B cell (primary cell): ENCODE measurements around the gene SPATA19. TPM values are rescaled to one million over a fixed set of nuclear protein-coding genes. Genes with fewer than 3 reads are reported as not detected.

Experiments used
- ATAC-seq: fragments of 200-7000 bp; cut with Tn5 transposase; one replicate; pipeline ENCODE4 v1.10.0; 2021; ENCODE audit warnings: low read depth, mild to moderate bottlenecking, moderate number of reproducible peaks, moderate library complexity
- CTCF ChIA-PET: fragments of 350-600 bp; sonication (Branson Sonifier 250); formaldehyde crosslinking; loops from one replicate; lab custom pipeline; 2021; ENCODE audit warnings: antibody characterized with exemption, inconsistent platforms; lab: Charles Lee
- POLR2A ChIA-PET: fragments of 350-600 bp; sonication (Branson Sonifier 250); formaldehyde crosslinking; loops from one replicate; lab custom pipeline; 2021; ENCODE audit warnings: antibody characterized with exemption; lab: Charles Lee
- DNase-seq: peaks from one replicate; pipeline ENCODE4 v3.0.0; 2013
- H2AFZ ChIP-seq: 2 replicates; pipeline ENCODE4 v1.6.1; 2012; ENCODE audit warnings: mild to moderate bottlenecking, low read depth, low read length; ENCODE audit not compliant: insufficient read depth, poor library complexity, severe bottlenecking
- H3K27ac ChIP-seq, 2 donors: 1 replicate in 1 of 2; 2 replicates in 1 of 2; pipeline ENCODE4 v1.5.1; 2012 to 2013; ENCODE audit warnings: low read length in 2 of 2, mild to moderate bottlenecking in 2 of 2, moderate library complexity in 1 of 2
- H3K27me3 ChIP-seq, 4 experiments: fragments of 200-600 bp in 1 of 4; sonication (generic) in 1 of 4; replicated peaks in 1 of 4; 1 replicate in 2 of 4; 2 replicates in 2 of 4; pipeline versions ENCODE4 v1.6.1 to v1.7.0; 2013 to 2016; ENCODE audit warnings: low read length in 3 of 4, mild to moderate bottlenecking in 2 of 4, mixed read lengths in 1 of 4, moderate library complexity in 1 of 4; ENCODE audit not compliant: insufficient read depth in 4 of 4, control insufficient read depth in 3 of 4; ENCODE audit errors: control extremely low read depth in 1 of 4
- H3K36me3 ChIP-seq, 2 experiments: replicated peaks in 1 of 2; 1 replicate in 1 of 2; 2 replicates in 1 of 2; pipeline versions ENCODE4 v1.6.1 to v1.7.1; 2013; ENCODE audit warnings: low read length in 1 of 2; ENCODE audit not compliant: insufficient read depth in 2 of 2, control insufficient read depth in 1 of 2; ENCODE audit errors: control extremely low read depth in 1 of 2, extremely low read depth in 1 of 2
- H3K4me1 ChIP-seq, 2 donors: fragments of 200-600 bp in 1 of 2; sonication (generic) in 1 of 2; 1 replicate in 1 of 2; 2 replicates in 1 of 2; pipeline versions ENCODE4 v1.5.1 to v1.6.1; 2013 to 2017; ENCODE audit warnings: low read length in 2 of 2; ENCODE audit not compliant: control insufficient read depth in 2 of 2, insufficient read depth in 2 of 2
- H3K4me2 ChIP-seq: replicated peaks from 2 replicates; pipeline ENCODE3; 2012; ENCODE audit warnings: mild to moderate bottlenecking, low read depth, low read length; ENCODE audit not compliant: poor library complexity, severe bottlenecking
- H3K4me3 ChIP-seq, 5 experiments: fragments of 200-600 bp in 1 of 5; sonication (generic) in 1 of 5; 1 replicate in 3 of 5; 2 replicates in 2 of 5; pipeline versions ENCODE4 v1.5.1 to v1.7.0; 2011 to 2016; ENCODE audit warnings: low read length in 4 of 5, mild to moderate bottlenecking in 4 of 5, low read depth in 2 of 5, control low read depth in 1 of 5, moderate library complexity in 1 of 5; ENCODE audit not compliant: insufficient read depth in 1 of 5; ENCODE audit errors: control extremely low read depth in 1 of 5, extremely low read depth in 1 of 5
- H3K79me2 ChIP-seq: fragments of 200-600 bp; sonication (generic); one replicate; pipeline ENCODE4 v1.6.0; 2016; ENCODE audit warnings: low read length; ENCODE audit not compliant: control insufficient read depth, insufficient read depth
- H3K9ac ChIP-seq: fragments of 200-600 bp; sonication (generic); 2 replicates; pipeline ENCODE4 v1.6.1; 2017; ENCODE audit warnings: mild to moderate bottlenecking, low read length, moderate library complexity
- H3K9me3 ChIP-seq, 3 donors: one replicate each; pipeline versions ENCODE4 v1.6.1 to v1.7.1; 2013; ENCODE audit warnings: low read length in 2 of 3; ENCODE audit not compliant: control insufficient read depth in 2 of 3, insufficient read depth in 1 of 3; ENCODE audit errors: control extremely low read depth in 1 of 3
- H4K20me1 ChIP-seq: 2 replicates; pipeline ENCODE4 v1.6.0; 2012; ENCODE audit warnings: mild to moderate bottlenecking, low read length; ENCODE audit not compliant: insufficient read depth, control insufficient read depth, poor library complexity, severe bottlenecking
- H3K27ac Mint-ChIP-seq: one replicate; pipeline ENCODE4 v1.8.0; 2021; ENCODE audit warnings: mixed read lengths
- H3K27me3 Mint-ChIP-seq: one replicate; pipeline ENCODE4 v1.8.0; 2021; ENCODE audit warnings: mixed read lengths
- H3K4me1 Mint-ChIP-seq: one replicate; pipeline ENCODE4 v1.8.0; 2021; ENCODE audit warnings: mixed read lengths
- H3K4me3 Mint-ChIP-seq: one replicate; pipeline ENCODE4 v1.8.0; 2021; ENCODE audit warnings: mixed read lengths
- H3K9me3 Mint-ChIP-seq: one replicate; pipeline ENCODE4 v1.8.0; 2022; ENCODE audit warnings: mixed read lengths; ENCODE audit not compliant: insufficient read depth
- EZH2 ChIP-seq: IDR thresholded peaks from 2 replicates; pipeline ENCODE4 v1.6.1; 2012; ENCODE audit warnings: borderline replicate concordance, low read depth, mild to moderate bottlenecking, moderate library complexity, low read length; ENCODE audit not compliant: insufficient read depth, poor library complexity, severe bottlenecking
- WGBS: methylation state at CpG from one replicate; pipeline ENCODE4 v1.1.5; 2013; ENCODE audit warnings: missing lambda C conversion rate; ENCODE audit not compliant: insufficient coverage; 5-methylcytosine and 5-hydroxymethylcytosine counted together
- intact Hi-C: fragments of 100-400 bp; cut with micrococcal nuclease; formaldehyde crosslinking; loops from one replicate; pipeline ENCODE4 v1.10.0; 2022
- polyA plus RNA-seq: library from polyadenylated mRNA; depleted of rRNA; stranded (reverse); fragments of >200 nt; gene quantifications from 2 replicates; pipeline ENCODE4 v1.2.3, GENCODE V29; 2012
- total RNA-seq, 2 donors: library from RNA; stranded (reverse); fragments of 120-200 nt in 1 of 2; gene quantifications; 1 replicate in 1 of 2; 2 replicates in 1 of 2; pipeline versions ENCODE4 v1.2.3 to v1.2.4, GENCODE V29; 2013 to 2022
- TF ChIP-seq, protein P1 (sequence below): fragments of 200-600 bp; IDR thresholded peaks from one replicate; pipeline ENCODE4 v1.8.0; 2022; ENCODE audit warnings: antibody characterized with exemption, mild to moderate bottlenecking

SPATA19 gene
- total and polyA plus RNA-seq, 2 donors (not counting 1 experiment from before 2014, with no cell fraction given): not detected

DNA sequence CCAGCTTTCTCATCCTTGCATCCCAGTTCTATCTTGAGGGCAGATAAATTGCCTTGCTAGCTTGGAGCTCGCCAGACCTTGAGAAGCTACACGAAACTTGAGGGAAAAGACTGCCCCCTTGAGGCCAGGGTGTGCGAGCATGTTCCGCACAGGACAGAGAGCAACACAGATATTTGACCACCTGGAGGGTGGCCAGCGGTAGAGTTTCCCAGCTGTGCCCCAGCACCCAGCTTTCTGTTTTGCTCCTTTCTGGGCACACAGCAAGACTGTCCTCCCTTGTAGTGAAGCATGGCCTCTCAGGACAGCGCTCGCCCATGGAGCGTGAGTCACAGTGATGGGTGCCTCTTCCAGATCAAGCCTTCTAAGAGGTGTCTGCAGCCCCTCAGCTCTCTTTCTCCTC lies 23.5 kb downstream of the SPATA19 start:
- Mint-ChIP-seq H3K27me3 (no peaks in the 10 kb centered on the region), H3K4me1 (no peaks in the 10 kb centered on the region), H3K27ac (no peak overlapping the region), H3K9me3 (no peaks in the 10 kb centered on the region), H3K4me3 (no peak overlapping the region)
- TF ChIP-seq EZH2: no peak
- TF ChIP-seq, protein P1, sequence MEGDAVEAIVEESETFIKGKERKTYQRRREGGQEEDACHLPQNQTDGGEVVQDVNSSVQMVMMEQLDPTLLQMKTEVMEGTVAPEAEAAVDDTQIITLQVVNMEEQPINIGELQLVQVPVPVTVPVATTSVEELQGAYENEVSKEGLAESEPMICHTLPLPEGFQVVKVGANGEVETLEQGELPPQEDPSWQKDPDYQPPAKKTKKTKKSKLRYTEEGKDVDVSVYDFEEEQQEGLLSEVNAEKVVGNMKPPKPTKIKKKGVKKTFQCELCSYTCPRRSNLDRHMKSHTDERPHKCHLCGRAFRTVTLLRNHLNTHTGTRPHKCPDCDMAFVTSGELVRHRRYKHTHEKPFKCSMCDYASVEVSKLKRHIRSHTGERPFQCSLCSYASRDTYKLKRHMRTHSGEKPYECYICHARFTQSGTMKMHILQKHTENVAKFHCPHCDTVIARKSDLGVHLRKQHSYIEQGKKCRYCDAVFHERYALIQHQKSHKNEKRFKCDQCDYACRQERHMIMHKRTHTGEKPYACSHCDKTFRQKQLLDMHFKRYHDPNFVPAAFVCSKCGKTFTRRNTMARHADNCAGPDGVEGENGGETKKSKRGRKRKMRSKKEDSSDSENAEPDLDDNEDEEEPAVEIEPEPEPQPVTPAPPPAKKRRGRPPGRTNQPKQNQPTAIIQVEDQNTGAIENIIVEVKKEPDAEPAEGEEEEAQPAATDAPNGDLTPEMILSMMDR: peak; percentile 13
- no peaks in the 10 kb centered on the region for H3K36me3 ChIP-seq
- no peaks in the 10 kb centered on the region for H3K4me1 ChIP-seq
- DNase-seq (no peak), ATAC-seq (no peak)
- no peaks in the 10 kb centered on the region for H3K27me3 ChIP-seq
- H3K4me2 ChIP-seq: no peak overlapping the region
- H2AFZ ChIP-seq: no peak overlapping the region
- no peak overlapping the region for H3K4me3 ChIP-seq
- intact Hi-C loops: no loop called here
- no peaks in the 10 kb centered on the region for H4K20me1 ChIP-seq
- H3K9me3 ChIP-seq: peaks cover 0 to 5% (median 0%) of the 10 kb centered on the region in 3 donors
- POLR2A ChIA-PET: no interaction called here
- 34% methylated on average over 8 of the region's 8 CpGs for WGBS
- CTCF ChIA-PET: interaction anchor here (1.0 kb wide), 1 partner anchor 10 kb away, joined by 3 read pairs; no protein-coding TSS in a partner anchor
- no peak overlapping the region for H3K9ac ChIP-seq
- no peak overlapping the region for H3K27ac ChIP-seq
- H3K79me2 ChIP-seq: no peaks in the 10 kb centered on the region

DNA sequence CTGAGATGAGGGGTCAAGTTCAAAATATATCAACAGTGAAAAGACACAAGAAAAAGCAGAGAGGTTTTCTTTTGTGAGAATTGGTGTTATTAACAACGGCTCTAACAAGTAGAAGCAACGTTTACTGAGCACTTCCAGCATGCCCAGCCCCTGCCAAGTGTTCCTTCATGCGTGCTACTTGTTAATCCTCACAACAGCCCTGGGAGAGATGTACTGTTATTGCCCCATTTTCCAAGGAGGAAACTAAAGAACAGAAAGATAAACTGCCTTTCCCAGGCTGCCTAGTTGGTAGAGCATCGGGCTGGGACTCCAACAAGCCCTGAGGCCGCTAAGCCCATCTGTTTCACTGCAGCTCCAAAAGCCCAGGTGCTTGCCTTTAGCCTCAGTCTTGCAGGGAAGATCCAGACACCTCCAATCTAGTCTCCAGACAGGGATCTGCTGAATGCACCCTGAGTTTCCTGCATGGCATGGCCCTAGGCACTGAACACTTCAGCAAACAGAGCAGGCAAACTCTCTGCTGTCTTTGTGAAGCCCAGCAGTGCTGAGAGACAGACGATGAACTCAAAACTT lies 25.5 kb downstream of the SPATA19 start:
- H3K9ac ChIP-seq: no peak overlapping the region
- no peak overlapping the region for H3K27ac ChIP-seq
- no peak overlapping the region for H2AFZ ChIP-seq
- no peak for DNase-seq
- no peak overlapping the region for H3K4me3 ChIP-seq
- TF ChIP-seq, protein P1: no peak
- H3K4me1 Mint-ChIP-seq: no peaks in the 10 kb centered on the region
- H3K79me2 ChIP-seq: no peaks in the 10 kb centered on the region
- ChIA-PET POLR2A (no interaction called here), CTCF (no interaction called here)
- intact Hi-C loops: no loop called here
- H3K36me3 ChIP-seq: no peaks in the 10 kb centered on the region
- H3K27me3 Mint-ChIP-seq: no peaks in the 10 kb centered on the region
- H4K20me1 ChIP-seq: no peaks in the 10 kb centered on the region
- no peak overlapping the region for H3K4me2 ChIP-seq
- H3K9me3 ChIP-seq: peaks cover 0 to 6% (median 0%) of the 10 kb centered on the region in 3 donors
- no peak overlapping the region for H3K27ac Mint-ChIP-seq
- no peaks in the 10 kb centered on the region for H3K4me1 ChIP-seq
- H3K27me3 ChIP-seq: no peaks in the 10 kb centered on the region
- WGBS: 73% methylated on average over 6 of the region's 6 CpGs
- no peak for ATAC-seq
- no peaks in the 10 kb centered on the region for H3K9me3 Mint-ChIP-seq
- H3K4me3 Mint-ChIP-seq: no peak overlapping the region
